Activated T-cell treated with anti-CD3 and anti-CD28 coated beads for 24 hours (primary cell): ENCODE results near the gene ADGRF5.

Experiments
- DNase-seq: peaks from one replicate; pipeline ENCODE4 v3.0.0-alpha.2; 2020; ENCODE audit warnings: low read depth

Gene ADGRF5

DNA sequence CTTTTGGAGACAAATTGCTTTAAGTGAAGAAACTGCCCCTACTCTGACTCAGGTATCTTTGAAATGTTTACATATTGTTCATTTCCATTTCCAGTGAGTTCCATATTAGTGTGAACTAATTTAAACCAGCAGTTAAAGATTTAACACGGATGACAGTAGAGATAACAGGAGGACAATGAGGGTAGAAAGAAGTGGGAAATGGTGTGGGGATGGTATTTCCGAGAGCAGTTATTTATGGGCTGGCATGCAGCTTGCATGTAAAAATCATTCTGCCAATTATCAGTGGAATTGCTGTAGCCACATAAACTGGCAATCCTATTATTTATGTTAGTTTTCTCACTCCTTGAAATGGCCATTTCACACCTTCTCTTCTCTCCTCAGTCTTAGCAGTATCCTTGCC lies 8.6 kb upstream of the ADGRF5 start:
- no peak for DNase-seq

DNA sequence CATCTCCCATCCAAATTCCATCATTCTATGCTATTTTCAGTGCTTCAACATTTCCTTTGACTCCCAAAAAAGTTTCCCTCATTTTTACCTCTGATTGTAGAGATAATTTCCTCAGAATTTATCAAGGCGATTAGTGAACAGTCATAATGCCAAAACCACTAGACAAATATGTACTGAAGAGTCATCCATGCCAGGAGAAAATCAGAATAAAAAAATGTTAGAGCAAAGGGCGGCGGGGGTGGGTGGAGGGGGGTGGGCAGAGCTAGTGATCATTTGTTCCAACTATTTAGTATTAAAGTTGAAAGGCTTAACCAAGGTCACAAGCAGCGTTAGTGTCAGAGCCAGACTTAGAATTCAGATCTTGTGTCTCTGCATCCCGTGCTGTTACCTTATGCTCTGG lies 5.3 kb upstream of the ADGRF5 start:
- no peak for DNase-seq

DNA sequence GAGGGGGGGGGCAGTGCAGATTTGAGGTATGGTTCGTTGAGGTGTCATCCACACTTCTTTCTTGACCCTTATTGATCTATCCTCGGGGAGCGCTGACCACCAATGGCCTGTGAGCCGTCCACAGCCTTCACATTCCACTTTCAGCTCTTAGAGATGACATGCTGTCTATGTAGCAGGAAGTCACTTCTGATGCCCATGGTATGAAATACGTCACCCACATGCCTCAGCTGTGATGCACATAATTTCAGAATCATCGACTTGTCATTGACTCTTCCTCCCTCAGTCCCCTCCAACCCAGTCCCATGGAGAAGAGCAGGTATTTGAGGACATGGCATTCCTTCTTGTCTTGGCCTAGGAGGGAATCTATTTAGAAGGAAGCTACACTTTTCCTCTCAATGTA lies 4.7 kb upstream of the ADGRF5 start:
- DNase-seq = no peak

DNA sequence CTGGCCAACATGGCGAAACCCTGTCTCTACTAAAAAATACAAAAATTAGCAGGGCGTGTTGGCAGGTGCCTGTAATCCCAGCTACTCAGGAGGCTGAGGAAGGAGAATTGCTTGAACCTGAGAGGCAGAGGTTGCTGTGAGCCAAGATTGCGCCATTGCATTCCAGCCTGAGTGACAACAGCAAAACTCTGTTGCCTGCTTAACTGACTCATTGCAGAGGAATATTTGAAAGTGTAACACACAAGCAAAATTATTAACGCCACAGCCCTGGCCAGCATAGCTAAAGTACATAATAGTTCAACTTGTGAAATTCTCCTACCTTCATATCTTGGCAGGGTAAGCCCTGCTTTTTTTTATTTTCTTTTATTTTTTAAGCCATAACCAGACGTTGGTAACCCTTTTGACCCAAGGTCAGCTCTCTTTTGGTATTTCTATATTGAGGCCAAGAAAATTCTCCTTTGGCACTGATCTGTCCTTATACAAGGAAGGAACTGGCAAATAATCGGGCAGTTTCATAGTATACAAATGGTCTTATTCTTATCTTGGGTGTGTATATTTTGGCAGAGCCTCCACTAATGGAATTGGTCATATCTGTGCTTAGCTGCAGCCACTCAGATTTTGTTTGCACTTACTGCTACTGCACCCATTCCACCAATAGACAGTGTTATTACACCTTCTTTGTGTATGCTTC lies 4.0 kb upstream of the ADGRF5 start:
- no peak for DNase-seq

DNA sequence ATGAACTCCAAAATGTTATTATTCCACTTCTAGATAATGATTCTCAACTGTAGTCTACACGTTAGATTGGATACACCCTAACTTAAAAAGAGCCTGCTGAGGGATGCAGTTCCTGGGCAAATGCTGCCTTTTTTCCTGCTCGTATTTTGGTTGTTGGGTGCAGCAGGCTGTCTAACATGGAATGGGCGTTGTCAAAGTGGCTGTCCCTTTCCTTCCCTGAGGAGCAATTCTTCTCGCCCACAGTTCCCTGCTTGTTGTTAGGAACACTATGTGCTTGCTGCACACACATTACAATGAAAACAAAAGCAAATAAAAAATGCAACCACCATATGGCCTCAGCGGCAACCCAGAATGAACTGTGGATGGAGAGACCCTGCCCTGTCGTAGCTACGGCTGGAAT lies 1.7 kb upstream of the ADGRF5 start:
- no peak for DNase-seq

DNA sequence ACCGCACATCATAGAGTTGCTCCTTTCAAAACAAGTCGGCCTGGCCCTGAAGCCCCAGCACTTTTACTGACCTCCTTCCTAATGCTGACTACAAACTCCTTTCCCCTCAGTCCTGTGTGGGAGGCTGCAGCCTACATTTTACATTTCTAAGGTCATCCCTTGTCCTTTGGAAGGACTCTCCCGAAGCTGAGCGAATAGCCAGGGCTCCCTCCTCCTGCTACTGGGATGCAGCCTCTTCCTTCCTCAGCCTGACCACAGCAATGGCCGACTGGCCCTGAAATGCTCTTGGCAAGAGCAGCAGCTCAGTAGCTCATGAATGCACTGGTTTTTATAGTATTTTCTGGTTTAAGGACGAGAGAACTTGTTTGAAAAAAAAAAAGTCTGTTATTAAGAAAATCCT lies 679 bp downstream of the ADGRF5 start:
- DNase-seq = no peak

DNA sequence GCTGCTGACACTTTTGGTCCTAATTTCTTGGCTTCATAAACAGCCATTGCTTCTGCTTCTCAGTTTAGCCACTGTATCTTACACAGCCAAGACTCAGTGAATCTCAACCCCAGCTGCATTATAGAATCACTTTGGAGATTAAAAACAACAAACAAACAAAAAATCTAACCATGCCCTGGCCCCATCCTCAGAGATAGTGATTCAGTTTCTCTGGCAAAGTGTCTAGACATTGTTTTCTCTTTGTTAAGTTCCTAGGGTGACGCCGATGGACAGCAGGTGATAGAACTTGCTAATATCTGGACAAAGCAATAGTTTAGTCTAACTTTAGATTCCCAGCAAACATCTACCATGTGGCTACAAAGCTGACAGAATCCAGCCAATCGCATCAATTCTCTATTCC lies 2.9 kb downstream of the ADGRF5 start:
- DNase-seq = no peak

DNA sequence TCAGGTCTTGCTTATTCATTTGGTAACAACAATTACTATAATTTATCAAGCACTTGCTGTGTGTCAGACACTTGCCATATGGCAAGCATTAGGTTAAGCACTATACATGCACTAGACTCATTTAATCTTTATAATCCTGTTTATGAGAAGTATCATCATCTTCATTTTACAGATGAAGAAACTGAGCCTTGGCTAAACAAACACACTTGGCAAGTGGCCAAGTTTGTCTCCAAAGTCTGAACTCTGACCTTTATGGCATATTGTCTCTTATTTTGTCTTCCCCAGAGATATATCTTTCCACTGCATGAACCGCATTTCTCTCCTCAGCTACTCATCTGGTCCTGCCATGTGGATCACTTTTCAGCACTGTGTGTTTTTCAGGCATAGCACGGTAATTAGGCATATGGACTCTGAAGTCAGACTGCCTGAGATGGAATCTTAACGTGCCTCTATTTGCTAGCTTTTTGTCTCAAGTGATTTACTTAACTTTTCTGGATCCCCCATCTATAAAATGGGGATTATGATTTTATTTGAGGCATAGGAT lies 4.7 kb downstream of the ADGRF5 start:
- no peak for DNase-seq

DNA sequence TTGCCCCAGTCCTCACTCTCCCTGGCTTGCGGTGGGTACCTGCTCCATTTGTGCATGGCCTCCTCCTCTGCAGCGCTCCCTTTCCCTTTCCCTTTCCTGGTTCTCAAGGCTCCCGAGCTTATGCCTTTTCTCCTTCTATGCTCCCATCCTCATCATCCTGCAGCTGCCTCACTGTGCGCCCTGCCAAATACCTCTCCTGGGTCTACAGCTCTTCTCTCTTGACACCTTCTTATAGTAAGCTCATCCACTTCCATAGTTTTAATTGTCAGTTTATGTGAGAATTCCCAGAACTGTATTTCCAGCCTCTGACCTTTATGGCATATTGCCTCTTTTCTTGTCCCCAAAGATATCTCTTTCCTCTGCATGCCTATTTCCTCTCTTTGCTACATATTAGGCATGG lies 5.9 kb downstream of the ADGRF5 start:
- DNase-seq = no peak

DNA sequence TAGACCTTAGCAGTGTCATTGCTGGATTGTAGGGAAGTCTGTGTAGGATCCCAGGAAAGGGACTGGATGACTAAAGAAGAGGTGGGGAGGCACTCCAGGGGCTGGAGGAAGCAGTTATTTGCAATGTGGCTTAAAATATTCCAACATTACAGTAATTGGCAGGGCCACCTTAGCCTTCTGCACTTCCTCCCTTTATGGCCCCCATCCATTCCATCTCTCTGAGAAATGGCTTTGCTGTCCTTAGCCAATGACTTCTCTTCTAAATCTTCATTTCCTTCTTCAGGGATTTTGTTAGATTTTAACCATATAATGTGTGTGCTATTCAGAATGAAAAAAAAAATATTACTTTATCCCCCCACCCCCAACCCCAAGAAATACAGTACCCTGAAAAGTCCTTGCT lies 6.4 kb downstream of the ADGRF5 start:
- no peak for DNase-seq

DNA sequence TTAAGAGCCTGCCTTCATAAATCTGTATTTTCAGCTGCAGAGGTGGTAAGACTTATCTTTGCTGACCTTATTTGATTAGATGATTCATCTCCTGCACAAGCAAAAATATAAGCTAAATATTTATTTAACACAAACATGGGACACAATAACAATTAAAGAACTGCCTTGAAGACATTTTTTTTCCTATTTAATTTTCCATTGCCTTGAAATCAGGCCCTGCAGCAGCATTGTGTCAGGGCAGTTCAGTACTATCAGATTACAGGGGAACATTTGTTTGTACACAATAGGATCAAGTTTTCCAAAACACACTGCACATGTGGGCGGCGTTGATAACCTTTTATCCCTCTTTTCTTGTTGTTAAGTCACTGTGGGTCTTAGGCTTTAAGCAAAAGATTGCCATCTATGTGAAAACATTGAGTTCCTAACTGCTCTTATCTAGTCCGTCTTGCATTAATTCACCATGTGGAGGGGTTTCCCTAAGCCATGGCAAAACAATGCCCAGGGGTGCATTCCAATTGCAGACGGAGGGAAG lies 7.4 kb downstream of the ADGRF5 start:
- DNase-seq = no peak

DNA sequence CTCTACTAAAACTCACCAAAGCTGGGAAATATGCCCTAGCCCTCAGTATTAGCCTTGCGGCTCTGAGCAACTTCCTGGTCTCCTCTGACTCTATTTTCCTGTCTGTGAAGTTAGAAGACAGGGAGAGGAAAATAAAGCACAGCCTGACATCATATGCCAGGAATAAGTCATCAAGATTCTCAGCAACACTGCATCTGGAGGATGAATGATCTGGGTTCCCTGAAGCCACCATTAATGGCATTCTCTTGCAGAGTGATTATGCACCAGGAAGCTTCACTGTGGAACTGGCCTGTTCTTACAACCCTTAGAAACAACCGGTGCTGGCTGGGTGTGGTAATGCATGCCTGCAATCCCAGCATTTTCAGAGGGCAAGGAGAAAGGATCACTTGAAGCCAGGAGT lies 12.4 kb downstream of the ADGRF5 start:
- no peak for DNase-seq

DNA sequence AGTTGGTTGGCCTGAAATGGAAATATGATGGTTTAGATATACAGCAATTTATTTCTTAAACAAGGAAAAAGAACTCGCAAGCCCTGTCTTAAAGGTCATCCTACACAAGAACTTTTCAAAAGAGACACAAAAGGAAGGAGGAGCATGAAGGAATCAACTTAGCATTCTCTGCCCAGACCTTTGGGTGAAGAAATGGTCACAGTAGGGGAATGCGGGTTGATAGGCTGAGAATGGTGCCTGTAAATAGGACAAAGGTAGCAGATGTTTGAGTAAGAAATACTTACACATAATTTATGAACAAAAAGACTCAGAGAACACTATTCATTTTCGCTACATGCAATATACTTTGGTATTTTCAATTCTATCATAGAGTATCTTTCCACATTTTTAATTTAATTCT lies 15.0 kb downstream of the ADGRF5 start:
- no peak for DNase-seq

DNA sequence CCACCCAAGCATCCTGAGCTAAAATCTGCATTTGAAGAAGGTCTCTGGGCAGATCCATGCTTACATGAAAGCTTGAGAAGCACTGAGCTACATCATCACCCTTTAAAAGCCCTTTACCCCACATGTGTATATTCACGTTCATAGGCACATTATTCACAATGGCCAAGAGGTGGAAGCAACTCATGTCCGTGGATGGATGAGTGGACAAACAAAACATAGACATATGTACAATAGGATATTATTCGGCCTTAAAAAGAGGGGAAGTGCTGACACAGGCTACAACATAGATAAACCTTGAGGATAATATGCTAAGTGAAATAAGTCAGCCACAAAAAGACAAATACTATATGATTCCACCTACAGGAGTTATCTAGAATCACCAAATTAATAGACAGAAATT lies 17.6 kb downstream of the ADGRF5 start:
- DNase-seq = no peak

DNA sequence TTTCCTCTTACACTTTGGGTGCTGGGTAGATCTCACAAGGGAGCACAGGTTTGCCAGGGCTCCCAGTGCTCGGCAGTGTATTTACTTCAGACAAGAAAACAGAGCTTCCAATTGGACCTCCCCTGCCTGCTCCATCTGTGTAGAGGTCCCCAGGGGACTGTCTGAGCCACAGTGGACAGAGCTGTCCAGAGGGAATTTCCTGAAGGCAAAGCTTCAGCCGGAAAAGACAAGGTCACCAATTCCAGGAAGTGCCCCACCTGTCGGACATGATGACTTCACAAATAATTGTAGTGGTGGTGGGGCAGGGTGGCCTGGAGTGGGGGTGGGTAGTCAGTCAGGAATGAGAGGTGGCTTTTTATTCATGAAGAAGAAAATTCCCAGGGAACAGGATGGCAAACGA lies 18.6 kb downstream of the ADGRF5 start:
- no peak for DNase-seq

DNA sequence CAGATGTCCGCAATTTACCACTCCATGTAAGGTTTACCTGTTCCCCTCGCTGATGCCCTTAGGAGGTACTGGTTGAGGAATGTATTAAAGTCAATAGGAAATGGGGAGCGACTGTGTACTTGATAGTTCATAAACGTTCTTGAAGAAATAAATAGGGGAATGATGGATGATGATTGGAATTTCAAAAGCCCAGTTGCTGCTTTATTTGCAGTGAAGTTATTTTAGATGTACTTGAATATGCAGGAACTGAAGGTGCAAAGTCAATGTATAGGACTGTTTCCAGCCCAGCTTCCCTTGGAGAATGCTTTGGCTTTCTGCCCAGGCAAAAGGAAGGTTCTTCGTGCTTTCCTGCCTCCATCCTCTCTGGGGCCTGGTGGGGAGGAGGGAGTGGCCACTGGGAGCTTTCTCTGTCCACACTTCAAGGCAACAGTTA lies 19.8 kb downstream of the ADGRF5 start:
- DNase-seq = no peak

DNA sequence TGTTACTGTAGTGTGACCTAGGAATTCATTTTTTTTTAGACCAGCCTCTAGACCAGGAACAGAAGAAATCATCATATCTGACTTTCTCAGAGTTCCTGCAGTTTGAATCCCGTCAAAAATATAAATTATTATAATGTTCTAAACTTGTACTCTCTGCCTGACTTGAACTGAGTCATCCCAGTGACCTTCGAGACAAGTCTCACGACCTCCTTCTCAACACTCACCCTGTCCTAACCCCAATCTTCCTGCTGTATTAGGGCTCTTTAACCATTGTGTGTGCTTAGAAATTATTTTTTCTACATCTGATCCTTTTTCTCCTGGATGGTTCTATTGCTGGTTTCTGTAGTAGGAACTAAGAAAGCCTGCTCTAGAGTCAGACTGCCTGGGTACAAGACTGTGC lies 21.5 kb downstream of the ADGRF5 start:
- no peak for DNase-seq

DNA sequence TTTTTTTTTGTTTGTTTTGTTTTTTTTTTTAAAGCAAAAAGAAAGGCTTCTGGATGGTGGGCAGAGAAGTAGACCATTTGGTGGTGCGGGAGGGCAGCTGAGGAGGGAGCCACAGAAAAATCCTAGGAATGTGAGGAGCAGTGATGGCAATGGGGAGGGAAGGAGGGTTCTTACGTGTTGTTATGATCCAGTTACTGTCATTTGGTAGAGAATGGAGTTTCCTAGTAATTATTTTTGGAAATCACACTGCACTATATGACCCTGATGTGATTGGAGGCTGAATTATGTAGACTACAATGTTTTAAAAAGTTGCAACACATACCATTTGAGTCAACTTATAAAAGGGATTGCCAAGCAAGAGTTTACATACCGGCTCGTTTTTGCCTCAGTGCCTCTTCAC lies 22.1 kb downstream of the ADGRF5 start:
- no peak for DNase-seq

DNA sequence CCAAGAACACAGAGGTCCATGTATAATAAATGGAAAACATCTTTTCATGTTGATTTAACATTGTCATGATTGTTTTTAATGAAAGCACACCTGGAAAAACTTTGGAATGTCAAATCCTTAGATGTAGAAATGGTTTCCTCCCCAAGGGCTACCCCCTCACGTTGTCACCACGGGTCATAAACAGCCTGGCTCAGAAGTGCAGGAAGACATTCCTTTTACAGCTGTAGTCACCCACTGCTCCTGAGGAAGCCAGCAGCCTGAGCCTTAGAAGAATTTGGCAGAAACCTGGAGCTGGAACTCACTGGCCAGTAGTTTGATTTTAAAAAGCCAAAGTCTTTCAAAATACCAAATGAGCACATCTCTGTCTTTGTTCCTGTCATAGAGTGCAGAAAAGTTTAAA lies 23.7 kb downstream of the ADGRF5 start:
- no peak for DNase-seq

DNA sequence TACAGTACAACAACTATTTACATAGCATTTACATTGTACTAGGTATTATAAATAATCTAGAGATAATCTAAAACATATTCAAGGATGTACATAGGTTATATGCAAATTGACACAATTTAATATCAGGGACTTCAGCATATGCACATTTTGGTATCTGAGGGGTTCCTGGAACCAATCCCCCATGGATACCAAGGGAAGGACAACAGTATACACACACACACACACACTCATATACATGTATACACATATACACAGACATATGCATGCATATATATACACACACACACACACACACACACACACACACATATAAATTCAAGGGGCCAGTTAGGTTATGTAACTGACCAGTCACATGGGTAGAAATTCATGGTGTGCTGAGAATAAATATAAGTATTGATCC lies 24.9 kb downstream of the ADGRF5 start:
- no peak for DNase-seq

DNA sequence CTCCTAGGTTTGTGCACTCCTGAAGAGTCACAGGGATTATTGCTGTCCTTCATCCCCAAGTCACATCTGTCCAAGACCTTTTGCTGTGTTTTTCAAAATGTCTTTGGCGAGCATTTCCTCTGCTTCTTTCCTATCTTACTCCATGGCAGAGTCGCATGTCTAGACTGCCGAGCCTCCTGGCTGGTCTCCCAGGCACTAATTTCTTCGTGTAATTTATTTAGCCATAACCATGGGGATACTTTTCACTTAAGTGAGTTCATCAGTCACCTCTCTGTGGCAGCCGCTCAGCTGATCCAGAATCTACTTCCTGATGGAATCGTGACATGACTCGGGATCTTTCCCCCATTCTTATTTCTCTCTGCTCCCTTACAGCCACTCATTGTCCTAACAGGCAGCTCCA lies 25.8 kb downstream of the ADGRF5 start:
- no peak for DNase-seq

DNA sequence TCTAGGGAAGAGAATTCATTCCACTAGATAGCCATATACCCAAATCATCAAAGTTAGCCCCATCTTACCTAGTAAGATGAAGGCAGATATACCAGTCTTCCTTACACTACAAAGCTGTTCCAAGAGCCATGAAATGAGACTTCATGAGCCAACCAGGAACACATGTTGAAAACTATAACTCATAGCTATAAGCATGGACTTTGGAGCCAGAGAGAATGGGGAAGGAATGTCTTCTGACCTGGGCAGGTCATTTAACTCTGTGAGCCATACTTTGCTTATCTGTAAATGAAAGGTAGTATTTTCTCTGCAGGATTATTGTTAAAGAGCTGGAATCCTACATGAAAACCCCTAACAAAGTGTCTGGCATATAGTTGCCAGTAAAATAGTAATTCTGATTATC lies 27.3 kb downstream of the ADGRF5 start:
- no peak for DNase-seq

DNA sequence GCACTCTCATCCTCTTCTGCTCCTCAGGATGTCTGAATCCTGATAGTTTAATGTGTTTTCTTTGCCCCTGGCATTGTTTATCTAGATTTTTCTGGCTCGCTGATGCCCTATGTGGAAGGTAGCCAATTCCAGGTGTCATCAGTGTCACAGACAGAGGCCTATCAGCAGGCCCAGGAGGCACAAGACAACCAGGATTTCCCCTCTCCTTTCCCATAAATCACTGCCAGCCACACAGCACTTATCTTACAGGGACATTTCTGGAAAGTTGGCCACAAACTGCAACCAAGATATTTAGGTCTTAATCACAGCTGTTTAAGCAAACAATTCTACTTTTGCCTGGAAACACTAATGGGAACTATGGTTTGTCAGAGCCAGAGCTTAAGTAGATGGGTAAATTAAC lies 28.1 kb downstream of the ADGRF5 start:
- DNase-seq = no peak

DNA sequence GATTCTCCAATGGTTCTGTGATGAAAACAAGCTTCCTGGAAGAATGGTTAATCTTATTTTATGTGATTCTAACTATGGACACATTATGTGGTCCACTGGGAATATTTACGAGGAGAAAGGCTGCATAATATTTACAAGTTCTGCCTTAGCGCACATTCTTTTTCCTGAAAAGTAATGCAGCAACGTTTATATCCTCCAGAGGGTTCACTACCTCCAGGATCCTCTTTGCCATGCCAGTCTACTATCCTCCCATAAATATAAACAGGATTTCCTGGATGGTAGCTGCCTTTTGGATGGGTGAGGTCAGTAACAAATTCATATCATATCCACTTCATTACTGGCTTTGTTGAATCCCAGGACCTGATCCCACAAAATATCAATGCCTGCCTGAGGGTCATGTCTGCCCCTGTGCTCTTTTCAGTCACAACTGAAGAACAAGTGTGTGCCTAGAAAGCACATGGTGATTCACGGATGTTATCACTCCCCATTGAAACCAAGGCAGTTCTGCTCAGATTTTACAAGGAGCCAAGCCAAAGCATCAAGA lies 30.4 kb downstream of the ADGRF5 start:
- no peak for DNase-seq
